RWPE2 (cell line): Measurements from ENCODE around the gene ARPC5L.

Source experiments
- ATAC-seq: fragments of 200-7000 bp; cut with Tn5 transposase; 3 replicates; pipeline ENCODE4 v1.9.1; 2021; ENCODE audit warnings: low read depth
- DNase-seq: peaks from one replicate; pipeline ENCODE4 v3.0.0-alpha.2; 2020; ENCODE audit warnings: low spot score
- H3K27ac ChIP-seq: fragments of 450-650 bp; 2 replicates; pipeline ENCODE4 v1.5.1; 2017; ENCODE audit warnings: mild to moderate bottlenecking; ENCODE audit not compliant: poor library complexity, severe bottlenecking
- H3K27me3 ChIP-seq: fragments of 250-450 bp; sonication (Bioruptor Pico); 2 replicates; pipeline ENCODE4 v1.5.1; 2021; ENCODE audit warnings: mild to moderate bottlenecking, moderate library complexity; ENCODE audit not compliant: insufficient read depth, poor library complexity, severe bottlenecking
- H3K36me3 ChIP-seq: fragments of 250-450 bp; sonication (Bioruptor Pico); 2 replicates; pipeline ENCODE4 v1.5.1; 2020; ENCODE audit warnings: low read depth, mild to moderate bottlenecking, moderate library complexity
- H3K4me1 ChIP-seq: fragments of 250-450 bp; sonication (Bioruptor Pico); 2 replicates; pipeline ENCODE4 v1.5.1; 2021; ENCODE audit warnings: mild to moderate bottlenecking, moderate library complexity; ENCODE audit not compliant: insufficient read depth, poor library complexity, severe bottlenecking
- H3K4me3 ChIP-seq: fragments of 250-450 bp; sonication (Bioruptor Pico); 2 replicates; pipeline ENCODE4 v1.5.1; 2021; ENCODE audit warnings: mild to moderate bottlenecking, moderate library complexity; ENCODE audit not compliant: severe bottlenecking
- H3K9me3 ChIP-seq: fragments of 250-450 bp; sonication (Bioruptor Pico); 2 replicates; pipeline ENCODE4 v1.5.1; 2021; ENCODE audit warnings: mild to moderate bottlenecking, moderate library complexity; ENCODE audit not compliant: severe bottlenecking
- TF ChIP-seq, protein P1 (sequence below): fragments of 450-650 bp; IDR thresholded peaks from one replicate; pipeline ENCODE4 v1.5.1; 2017; ENCODE audit warnings: mild to moderate bottlenecking, moderate library complexity; ENCODE audit not compliant: poor library complexity, severe bottlenecking

ARPC5L gene

GRCh38 chr9:124849801-124850200 is 12.1 kb upstream of the ARPC5L start:
- no peaks in the 10 kb centered on the region for H3K4me1 ChIP-seq

DNA sequence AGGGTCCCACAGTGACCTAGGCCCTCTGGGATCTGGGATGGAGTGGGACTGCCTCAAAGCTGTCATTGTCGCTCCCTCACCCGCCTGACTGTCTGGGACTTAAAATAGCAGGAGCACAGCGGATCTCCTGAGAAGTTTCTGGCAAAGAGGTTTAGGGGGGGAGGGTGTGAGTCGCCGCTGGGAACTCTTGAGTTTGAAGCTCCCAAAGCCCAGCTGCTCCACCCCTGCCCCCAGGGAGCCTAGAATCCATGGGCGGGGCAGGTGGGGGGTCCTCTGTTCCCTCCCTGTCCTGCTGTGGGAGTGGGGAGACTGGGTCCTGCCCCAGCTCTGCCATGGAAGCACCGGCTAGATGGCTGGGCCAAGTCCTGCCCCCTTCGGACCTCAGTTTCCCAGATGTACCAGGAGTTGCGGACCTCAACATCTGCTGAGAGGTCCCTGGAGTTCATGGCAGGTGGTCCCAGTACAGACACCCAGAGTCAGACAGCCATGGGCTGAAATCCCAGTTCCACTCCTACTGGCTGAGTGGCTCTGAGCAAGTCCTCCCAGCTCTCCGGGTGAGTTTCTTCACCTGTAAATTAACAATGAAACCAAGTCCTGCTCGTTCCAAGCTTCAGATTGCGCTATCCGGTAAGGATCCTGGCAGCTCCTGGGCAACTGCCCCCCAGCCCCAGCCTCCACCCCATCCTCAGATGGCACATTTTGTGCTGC is 9.7 kb upstream of the ARPC5L start:
- no peaks in the 10 kb centered on the region for H3K4me1 ChIP-seq
- H3K27ac ChIP-seq: no peak overlapping the region
- no peaks in the 10 kb centered on the region for H3K9me3 ChIP-seq
- DNase-seq: no peak
- H3K36me3 ChIP-seq: peaks cover 4% of the 10 kb centered on the region
- H3K27me3 ChIP-seq: no peaks in the 10 kb centered on the region
- peak overlapping the region; percentile 31 for H3K4me3 ChIP-seq
- no peak for ATAC-seq
- TF ChIP-seq, protein P1, sequence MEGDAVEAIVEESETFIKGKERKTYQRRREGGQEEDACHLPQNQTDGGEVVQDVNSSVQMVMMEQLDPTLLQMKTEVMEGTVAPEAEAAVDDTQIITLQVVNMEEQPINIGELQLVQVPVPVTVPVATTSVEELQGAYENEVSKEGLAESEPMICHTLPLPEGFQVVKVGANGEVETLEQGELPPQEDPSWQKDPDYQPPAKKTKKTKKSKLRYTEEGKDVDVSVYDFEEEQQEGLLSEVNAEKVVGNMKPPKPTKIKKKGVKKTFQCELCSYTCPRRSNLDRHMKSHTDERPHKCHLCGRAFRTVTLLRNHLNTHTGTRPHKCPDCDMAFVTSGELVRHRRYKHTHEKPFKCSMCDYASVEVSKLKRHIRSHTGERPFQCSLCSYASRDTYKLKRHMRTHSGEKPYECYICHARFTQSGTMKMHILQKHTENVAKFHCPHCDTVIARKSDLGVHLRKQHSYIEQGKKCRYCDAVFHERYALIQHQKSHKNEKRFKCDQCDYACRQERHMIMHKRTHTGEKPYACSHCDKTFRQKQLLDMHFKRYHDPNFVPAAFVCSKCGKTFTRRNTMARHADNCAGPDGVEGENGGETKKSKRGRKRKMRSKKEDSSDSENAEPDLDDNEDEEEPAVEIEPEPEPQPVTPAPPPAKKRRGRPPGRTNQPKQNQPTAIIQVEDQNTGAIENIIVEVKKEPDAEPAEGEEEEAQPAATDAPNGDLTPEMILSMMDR: no peak

More at GRCh38 chr9:124849801-124850200, 12.1 kb upstream of the ARPC5L start:
- TF ChIP-seq, protein P1: no peak
- Histone ChIP-seq H3K27ac (no peak overlapping the region), H3K27me3 (no peaks in the 10 kb centered on the region), H3K4me3 (no peak overlapping the region), H3K36me3 (no peaks in the 10 kb centered on the region), H3K9me3 (no peaks in the 10 kb centered on the region)
- ATAC-seq (no peak), DNase-seq (no peak)

DNA sequence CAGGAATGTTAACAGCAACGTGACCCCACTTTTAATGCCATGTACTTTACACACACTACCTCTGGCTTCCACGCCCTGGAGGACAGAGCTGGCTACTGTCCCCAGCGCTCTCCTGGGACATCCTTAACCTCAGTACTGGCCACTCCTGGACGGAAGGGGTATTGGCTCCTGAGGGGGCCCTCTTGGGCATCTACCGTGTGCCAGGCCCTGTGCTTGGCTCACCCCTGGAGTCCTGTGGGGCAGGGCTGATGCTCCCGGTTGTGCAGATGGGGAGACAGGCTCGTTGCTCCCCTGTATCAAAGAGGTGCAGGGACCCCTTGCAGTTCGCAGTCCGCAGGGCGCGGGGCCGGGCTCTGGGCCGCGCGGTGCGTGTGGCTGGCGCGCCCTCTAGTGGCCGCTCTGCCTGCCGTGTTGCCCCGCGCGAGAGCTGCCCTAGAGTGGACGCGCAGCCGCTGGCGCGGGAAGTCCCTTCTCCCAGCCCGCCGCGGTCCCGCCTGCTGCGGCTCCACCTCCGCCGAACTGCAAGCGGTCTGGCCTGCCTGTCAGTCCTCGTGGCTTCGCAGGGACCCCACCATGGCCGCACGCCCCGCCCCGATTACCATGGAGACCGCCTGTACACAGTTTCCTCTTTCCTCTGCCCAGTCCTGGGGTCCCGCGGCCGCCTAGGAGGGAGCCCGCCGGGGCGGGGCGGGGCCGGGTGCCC is 8.9 kb upstream of the ARPC5L start, which contains the start of gene WDR38:
Gene WDR38, plus strand, starts transcription at position 632 of the 703 bp plus-strand sequence. CDS start 72 bp downstream, outside the sequence.
- DNase-seq: no peak
- Histone ChIP-seq H3K4me3 (peak within 1 kb of the TSS; percentile 31), H3K27me3 (no peaks in the 10 kb centered on the region), H3K9me3 (no peaks in the 10 kb centered on the region), H3K36me3 (peaks cover 11% of the 10 kb centered on the region), H3K4me1 (no peaks in the 10 kb centered on the region), H3K27ac (no peak within 1 kb of the TSS)
- ATAC-seq: peak; percentile 76
- TF ChIP-seq, protein P1: peak; percentile 99

- DNase-seq: no peak
- H3K36me3 ChIP-seq: peaks cover 18% of the 10 kb centered on the region
- TF ChIP-seq, protein P1: no peak
- H3K4me1 ChIP-seq: no peaks in the 10 kb centered on the region
- no peak for ATAC-seq
- H3K4me3 ChIP-seq: peak overlapping the region; percentile 31
- H3K27me3 ChIP-seq: no peaks in the 10 kb centered on the region
- H3K9me3 ChIP-seq: no peaks in the 10 kb centered on the region
- H3K27ac ChIP-seq: no peak overlapping the region
Measured at GRCh38 chr9:124853605-124854143, 8.3 kb upstream of the ARPC5L start.

- TF ChIP-seq, protein P1: no peak
- Histone ChIP-seq H3K27me3 (no peaks in the 10 kb centered on the region), H3K9me3 (no peaks in the 10 kb centered on the region), H3K4me3 (no peak overlapping the region), H3K4me1 (no peaks in the 10 kb centered on the region), H3K36me3 (peaks cover 23% of the 10 kb centered on the region), H3K27ac (no peak overlapping the region)
- no peak for DNase-seq
- no peak for ATAC-seq
Measured at GRCh38 chr9:124854161-124854560, 7.8 kb upstream of the ARPC5L start.
